NCI-H2081 (cell line): ENCODE results near the gene DLD.
A peak's percentile ranks its signal among the peaks of the same experiment; 100 is the strongest.
"Not testable (repeated sequence)": the region's sequence is repeated elsewhere in the genome, so short reads cannot be mapped to it uniquely, and the experiment has no call there.

ENCODE experiments used
- DNase-seq, 2 experiments: peaks; one replicate each; lab custom pipeline; 2025; lab: John Stamatoyannopoulos, UW

Gene DLD

DNA sequence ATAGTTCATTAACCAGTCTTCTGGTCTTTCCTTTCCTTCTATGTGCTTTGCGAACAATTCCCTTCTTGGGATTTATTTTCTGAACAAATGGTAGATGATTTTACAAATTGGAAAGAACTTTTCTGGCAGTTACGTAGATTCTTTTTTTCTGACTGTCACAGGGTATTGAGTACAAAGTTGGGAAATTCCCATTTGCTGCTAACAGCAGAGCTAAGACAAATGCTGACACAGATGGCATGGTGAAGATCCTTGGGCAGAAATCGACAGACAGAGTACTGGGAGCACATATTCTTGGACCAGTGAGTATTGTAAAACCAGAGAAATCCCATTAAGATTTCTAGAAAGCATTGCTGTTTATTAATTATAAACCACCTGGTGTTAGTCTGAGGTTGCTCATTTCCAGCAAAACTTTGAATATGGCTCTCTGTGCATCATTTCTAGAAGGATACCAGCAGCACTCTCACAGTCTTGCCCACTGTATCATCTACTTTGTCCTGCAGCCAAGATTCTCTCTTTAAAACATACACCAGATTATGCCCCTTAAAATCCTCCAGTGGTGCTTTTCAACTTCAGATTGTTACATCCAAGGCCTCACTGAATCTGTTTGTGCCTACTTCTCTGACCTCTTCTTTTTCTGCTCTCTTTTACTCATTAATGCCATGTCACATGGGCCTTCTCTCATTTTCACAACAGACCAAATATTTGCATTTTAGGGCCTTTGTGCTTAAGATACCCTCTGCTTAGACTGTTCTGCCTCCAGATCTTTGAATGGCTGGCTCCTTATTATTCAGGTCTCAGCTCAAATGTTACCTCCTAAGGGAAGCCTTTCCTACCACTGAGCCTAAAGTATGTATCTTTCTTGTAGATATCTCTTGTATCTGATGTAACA is 27.0 kb downstream of the DLD start:
- DNase-seq, result no peak

DNA sequence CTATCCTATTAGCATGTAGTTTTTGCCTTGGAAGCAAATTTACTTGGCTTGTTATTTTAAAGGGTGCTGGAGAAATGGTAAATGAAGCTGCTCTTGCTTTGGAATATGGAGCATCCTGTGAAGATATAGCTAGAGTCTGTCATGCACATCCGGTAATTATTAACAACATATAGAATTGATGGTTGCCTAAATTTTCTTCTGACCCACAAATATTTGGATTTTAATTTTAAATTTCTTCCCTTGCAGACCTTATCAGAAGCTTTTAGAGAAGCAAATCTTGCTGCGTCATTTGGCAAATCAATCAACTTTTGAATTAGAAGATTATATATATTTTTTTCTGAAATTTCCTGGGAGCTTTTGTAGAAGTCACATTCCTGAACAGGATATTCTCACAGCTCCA is 28.0 kb downstream of the DLD start:
- no peak for DNase-seq

DNA sequence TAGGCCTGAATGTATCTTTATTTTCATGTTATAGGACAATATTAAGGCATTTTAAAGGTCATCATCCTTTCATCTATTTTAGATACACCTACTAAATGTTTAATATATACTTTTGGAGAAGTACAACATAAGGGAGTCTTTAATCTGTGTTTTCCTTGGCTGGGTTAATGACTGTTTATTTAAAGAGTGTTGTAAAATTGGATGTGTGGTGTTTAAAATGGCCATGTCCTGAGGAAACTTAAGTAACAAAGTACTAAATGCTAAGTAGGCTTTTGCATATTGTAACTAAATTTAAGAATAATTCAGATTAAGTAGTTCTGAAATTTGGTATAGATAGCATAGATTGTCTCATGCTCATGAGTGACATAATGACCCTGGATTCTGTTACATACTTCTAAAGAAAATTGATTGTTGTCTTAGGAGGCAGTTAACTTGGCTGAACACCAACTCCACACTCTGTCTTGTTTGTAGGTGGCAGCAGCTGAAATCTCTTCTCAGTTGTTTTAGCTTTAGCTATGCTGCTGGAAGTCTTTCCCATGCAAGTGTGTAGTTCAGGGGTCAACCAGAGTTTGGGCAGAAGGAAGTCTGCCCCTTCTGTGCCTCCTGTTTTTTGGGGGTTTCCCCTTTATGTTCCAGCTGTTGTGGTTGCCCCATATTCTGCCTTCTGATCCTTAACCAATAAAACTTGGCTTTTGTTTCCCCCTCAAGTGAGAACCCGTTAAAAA is 29.2 kb downstream of the DLD start:
- peak in 1 of 2 experiments; percentile 24 for DNase-seq

DNA sequence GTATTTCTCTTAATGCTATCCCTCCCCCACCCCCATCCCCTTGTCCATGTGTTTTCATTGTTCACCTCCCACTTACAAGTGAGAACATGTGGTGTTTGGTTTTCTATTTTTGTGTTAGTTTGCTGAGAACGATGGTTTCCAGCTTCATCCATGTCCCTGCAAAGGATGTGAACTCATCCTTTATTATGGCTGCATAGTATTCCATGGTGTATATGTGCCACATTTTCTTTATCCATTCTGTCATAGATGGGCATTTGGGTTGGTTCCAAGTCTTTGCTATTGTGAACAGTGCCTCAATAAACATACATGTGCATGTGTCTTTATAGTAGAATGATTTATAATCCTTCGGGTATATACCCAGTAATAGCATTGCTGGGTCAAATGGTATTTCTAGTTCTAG is 30.8 kb downstream of the DLD start:
- DNase-seq, result not testable (repeated sequence)

DNA sequence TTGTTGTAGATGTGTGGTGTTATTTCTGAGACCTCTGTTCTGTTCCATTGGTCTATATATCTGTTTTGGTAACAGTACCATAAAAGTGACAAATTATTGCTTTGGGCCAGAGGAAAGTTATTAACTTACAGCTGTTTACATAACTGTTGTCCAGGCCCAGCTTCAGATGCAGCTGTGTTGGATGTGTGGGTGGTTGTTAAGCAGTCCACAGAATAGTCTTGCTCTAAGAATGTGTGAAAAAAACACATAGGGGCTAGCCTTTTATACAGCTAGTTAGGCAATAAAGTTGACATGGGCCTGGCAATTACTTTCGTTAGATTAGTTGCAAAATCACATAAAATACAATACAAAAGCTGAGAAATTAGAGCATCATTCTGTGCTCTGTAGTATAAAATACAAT is 31.9 kb downstream of the DLD start:
- DNase-seq, result no peak

DNA sequence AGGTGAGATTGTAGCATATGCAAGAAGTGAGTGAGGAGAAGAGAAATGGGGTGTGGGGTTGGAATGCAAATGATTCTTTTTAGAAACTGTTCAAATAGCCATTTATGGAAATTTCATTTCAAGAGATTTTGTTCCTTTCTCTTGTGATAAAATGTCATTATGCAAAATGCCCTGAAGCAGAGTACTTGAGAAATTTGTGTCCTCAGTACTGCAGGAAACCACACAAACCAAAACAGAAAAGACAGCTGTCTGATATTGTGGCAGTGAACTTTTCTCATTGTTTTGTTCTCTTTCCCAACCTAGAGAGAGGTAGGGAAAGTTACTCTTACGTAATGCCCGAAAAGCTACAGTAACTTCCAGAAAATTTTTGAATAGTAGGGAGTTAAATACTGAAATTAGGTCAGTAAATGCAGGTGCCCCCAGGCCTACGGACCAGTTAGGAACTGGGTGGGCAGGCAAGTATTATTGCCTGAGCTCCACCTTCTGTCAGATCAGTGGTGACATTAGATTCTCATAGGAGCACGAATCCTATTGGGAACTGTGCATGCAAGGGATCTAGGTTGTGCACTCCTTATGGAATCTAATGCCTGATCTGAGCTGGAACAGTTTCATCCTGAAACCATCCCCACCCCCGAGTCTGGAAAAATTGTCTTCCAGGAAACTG is 34.0 kb downstream of the DLD start:
- DNase-seq, result no peak

DNA sequence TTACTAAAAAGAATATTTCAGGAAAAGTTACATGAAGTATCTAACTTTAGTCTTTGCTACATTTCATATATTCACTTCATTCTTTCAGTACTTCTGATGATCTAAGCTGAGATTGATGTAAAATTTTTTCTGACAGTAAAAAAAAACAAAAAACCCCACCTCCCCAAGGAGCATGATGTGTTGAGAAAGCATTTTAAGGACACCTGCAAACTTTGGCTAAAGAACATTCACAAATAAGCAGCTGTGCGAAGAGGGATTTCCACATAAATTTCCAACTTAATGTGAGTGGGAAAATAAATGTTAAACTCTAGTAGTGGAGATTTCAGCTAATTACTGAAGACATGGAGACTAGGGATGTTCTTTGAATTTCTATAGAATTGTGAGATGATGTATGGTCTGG is 35.5 kb downstream of the DLD start:
- no peak for DNase-seq

DNA sequence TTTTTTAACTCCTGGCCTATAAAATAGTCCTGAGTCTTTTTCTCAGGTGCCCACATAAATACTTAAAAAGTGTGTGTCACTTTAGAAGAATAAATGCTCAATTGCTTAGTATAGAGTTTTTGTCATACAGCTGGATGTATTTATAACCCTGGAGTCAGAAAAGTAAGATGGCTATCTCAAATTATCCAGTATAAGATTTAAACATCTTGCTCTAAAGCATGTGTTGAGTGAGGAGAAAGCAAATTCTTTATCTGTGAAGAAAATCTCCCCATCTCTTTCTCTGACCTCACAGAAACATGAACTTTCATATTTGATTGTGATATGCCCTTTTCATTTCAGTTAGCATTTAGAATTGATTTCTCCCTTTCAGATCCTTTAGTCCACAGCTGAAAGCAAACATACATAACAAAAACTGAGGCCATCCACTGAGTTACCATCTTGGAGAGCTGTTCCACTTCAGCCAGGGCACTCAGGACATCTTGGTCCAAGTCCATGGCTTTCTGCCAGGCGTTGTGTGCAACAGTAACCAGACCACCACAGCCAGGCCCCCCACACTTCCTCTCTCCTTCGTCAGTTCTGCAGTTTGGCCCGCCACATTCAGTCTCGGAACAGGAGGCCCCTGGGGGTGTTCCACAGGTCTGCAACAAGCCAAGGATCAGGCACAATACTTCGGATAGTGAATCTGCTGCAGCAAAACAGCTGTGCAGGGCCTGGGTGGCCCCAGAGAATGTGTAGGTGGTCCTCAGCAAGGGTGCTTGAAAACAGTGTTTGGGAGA is 40.9 kb downstream of the DLD start:
- DNase-seq, result no peak

DNA sequence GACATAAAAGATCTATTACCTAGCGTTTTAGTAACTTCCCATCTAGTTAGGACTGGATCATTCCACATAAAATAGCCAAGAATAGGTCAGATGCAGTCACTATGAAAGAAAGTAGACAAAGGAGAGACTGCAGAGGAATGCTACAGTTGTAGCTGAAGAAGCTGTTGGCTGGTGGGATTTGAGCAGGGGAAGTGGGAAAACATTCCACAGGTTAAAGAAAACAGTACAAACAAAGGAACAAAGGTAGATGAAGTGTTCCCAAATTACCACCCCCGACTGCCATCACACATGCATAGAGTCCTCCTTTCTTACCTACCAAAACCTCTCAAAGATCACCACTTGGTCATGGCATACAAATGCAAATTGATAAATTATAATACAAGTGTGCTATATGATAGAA is 41.8 kb downstream of the DLD start:
- DNase-seq, result no peak

DNA sequence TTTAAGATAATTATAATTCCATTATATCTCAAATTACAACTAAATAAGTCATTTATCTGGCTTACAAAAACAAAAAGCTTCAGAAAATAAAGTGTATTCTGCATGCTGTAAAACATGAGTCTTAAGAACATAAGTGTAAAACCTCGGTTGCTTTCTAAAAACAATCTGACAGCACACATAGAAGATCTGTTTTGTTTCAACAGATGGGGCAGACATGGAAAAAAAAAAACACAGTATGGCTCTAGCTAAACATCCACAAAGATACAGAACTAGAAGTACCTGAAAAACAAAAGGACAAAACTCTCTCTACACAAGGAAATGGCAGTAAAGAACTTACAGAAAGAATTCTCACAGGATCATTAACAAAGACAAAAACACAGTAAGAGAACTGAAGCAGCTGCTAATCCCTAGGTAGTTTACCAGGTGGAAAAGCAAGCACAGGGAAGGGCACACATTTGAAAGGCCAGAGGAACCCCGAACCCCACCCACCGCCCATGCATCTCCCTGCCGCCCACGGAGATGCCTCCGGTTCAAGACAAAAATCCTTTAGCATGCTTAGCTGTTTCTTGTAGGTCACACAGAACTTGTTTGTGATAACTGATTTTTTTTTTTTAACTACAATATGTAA is 42.5 kb downstream of the DLD start:
- DNase-seq, result no peak

DNA sequence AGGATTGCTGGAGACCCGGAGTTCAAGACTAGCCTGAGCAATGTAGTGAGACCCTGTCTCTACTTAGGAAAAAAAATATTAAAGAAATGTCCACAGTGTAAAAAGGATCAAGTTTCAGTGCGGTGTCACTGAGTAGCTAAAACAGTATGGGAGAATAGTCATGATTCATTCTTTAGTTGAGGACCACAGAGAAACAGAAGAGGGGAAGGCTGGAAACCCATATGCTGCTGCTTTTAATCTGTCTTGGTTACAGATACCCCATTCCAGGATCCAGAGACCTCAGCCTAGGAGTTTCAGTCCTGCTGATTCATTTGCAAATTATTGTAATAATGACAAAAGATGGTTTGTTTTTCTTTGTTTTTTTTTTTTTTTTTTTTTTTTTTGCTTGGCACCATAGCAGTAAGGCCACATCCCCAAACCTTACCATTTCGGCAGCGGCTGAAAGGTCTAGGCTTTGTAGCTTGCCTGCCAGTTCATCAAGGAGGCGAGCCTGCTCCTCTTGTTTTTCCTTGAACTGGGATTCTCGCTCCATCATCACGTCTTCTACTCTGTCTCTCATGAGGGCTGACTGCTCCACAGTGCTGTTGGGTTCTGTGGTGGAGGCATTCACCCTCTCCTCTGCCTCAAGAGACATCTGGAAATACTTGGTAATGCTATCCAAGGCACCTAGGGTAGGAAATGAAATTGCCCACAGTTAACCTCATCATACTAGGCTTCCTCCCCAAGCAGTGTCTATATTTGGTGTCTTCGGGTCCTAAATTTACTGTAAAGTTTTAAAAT is 44.2 kb downstream of the DLD start:
- no peak for DNase-seq

DNA sequence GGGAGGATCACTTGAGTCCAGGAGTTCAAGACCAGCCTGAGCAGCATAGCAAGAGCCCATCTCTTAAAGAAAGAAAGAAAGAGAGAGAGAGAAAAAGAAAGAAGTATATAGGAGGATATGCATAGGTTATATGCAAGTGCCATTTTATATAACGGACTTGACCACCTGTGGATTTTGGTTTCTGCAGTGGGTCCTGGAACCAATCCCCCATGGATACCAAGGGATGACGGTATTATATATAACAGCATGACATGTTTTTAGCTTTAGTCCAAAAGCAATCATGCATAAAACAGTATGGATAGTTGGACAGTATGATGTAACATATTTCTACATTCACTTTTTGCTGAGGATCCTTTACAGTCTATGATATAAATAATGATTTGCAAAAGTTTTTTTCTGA is 45.3 kb downstream of the DLD start:
- no peak for DNase-seq

DNA sequence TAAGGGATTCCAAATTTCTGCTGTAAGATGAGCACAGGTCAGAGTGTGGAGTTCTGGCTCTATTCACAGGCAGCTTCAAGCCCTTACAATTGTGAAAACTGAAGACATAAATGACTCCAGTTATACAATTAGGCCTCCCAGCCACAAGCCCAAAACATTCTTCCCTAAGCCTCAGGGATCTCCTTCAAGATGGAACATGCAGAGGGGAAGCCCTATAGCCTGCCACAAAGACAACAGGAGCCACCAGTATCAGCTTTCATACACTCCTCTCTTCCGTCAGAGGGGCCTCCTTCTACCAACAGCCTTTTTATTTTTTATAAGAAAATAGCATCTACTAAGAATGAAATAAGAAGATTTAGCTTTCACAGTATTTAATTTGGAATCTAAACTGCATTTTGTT is 46.5 kb downstream of the DLD start:
- no peak for DNase-seq

DNA sequence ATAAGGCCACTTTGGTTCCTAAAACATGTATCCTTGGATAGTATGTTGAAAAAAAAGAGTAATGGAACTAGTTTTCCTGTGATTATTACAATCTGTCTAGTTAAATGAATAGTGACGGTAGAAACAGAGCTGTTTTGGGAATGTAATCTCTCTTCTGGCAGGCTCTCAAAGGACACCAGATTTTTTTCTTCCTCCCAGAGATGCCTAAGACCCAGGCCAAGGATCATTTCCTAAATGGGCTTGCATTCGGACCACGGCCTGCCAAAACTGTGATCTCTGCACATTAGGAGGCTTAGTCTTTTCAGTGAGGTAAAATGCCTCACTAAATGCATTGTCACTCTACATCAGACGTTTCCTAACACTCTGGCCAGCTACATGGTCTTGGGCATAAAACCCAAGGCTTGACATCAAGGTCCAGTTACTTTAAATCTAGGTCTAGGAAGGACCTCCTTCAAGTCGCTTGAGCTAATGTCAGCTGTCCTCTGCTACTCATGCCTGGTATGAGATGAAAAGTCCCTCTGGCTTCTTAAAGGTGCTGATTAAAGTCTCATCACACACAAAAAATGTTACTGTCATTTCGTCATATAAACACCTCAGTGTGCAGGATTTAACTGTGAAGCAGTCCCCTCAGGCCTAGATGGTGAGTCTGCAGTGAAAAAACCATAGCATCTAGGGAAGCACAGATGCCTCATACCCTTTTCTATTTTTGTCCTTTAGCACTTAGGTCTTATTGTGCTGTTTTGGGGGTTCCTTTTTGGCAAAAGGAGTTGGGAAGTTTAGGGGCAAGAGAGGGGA is 47.7 kb downstream of the DLD start:
- DNase-seq, result no peak

DNA sequence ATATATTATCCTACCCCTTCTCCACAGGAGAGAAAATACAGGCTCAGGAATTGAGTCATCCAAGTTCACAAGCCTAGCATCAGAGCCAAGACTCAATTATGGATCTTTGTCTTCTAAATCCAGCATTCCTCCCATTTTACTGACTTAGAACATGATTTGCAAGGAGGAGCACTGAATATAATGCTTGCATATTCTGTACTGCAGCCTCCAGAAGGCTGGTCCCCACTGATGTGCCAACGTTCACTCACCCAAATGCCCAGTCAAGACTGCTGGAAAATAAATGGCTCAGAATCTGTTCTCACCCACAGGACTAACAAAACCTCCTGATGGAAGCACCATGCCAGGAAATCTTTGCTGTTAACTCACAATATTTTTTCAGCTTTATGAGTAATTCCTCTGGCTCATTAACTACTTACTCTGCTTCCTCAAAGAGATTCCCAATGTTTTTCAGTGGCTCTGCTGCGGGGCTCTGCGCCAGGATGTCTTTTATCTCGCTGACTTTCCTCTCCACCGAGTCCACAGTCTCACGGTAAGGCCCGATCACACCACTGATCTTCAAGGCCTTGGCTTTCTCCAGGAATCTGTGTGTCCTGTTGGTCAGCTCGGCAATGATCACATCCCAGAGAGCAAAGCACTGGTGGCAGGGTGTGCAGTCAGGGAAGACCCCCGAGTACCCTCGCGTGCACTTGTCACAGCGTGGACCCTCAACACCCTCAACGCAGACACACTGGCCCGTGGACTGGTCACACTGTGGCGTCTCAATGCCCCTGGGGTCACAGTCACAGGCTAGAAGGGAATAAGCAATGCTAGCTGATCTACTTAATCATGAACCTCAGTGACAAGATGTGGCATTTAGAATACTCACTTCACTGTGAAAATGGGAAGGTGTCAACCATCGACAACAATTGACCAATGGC is 48.8 kb downstream of the DLD start:
- DNase-seq, result no peak

DNA sequence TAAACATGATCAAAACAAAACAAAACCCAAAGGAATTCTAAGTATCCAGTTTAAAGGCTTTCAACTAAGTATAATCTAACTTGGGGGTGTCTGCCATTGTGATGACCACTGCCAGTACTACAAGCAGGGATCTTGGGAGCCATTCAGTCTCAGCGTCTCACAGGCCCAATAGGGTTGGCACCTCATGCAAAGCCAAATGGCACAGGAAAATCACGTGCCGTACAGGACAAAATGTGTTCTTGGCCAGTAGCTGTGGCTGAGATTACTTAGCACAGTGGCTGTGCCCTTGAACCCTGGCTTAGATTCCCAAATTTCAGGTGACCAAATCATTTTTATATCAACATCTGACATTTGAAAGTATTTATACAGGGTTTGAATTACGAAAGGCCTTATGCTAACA is 50.0 kb downstream of the DLD start:
- no peak for DNase-seq

DNA sequence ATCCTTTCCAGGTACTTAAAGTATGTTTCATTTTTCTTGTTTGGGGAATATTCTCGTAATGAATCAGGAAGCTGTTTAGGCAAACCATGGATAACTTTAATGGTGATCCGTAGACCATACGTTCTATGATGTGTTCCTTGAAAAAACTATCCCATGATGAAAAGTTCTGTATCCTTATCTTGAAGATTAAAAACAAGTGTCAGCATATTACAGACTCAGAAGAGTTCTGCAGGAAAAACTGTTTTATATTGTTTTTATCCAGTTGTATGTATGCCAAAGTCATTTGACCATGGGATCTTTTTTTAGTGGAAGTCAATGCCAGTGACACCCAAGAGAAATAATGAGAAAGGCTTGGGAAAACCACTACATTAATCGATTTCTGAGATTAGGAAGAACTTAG is 52.0 kb downstream of the DLD start:
- no peak for DNase-seq

DNA sequence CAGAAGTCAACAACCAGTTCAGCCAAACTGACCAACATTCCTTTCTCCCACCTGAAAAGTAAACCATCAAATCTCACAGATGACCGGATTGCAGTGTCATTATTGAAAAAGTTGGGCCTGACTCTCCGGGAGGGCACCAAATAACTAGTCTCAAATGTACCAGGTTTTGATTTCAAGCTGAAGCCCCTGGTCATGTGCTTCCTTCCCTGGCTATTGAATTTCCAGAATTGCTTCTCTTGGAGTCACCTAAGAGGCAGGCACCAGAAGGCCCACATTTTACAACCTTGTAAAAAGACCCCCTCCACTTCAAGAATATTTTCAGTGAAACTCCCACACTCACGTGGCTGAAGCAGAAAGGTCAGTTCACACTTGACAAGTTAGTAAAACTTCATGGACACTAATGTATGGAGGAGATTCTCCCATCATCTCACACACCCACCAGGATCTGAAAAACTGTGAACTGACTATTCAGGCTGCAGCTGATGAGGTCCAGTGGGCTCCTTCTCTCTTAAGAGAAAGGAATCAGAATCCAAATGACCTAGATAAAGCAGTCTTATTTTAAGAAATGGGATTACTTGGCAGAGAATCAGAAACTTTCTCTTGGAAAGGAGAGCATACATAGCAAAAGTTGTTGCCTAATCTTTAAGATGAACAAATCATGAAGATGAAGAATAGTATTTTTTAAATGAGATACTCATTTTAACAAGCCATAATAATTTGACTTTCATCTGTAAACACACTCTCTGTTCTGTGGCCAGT is 53.6 kb downstream of the DLD start:
- no peak for DNase-seq
